Measurements from ENCODE around the gene VSTM5.

DNA sequence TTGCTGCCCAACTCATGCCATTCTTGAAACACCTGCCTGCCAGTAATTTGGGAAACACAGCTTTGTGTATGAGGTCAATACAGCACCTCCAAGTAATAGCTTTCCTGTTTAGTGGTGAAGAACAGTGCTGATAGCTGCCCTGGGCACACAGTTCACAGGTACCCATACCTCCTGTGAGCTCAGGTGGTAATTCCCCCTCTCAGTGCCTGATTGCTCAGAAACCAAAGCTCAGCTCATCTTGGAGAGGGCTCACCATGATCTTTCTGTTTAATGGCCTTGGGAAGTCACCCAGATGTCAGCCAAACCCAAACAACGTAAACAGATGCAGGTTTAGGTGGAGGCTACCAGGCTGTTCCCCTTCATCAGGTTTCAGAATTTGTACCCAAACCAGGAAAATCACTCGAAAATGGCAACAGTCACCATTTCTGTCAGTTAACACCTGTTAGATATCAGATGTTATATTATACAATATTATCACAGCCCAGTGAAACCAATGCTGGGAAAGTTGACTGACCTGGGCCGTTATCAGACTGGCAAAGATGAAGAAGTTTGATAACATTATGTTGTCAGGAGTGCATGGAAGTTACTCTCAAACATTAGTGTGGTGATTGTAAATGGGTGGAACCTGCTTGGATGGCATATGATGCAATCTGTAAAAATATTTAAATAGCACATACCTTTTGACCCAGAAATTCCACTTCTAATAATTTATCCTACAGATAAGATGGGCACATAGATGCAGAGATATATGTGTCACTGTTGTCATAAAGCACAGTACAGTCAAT is 18.9 kb downstream of the VSTM5 start:
- no peak for TF ChIP-seq POLR2A (IDR thresholded peaks at IDR 0.05; ENCODE audit: low read length)
- no peak for TF ChIP-seq GATA1 (IDR thresholded peaks at IDR 0.05; ENCODE audit: low read depth, low read length)

Measured in erythroblast (primary cell).